ENCODE measurements around the gene SPECC1L.

The SPECC1L gene

DNA sequence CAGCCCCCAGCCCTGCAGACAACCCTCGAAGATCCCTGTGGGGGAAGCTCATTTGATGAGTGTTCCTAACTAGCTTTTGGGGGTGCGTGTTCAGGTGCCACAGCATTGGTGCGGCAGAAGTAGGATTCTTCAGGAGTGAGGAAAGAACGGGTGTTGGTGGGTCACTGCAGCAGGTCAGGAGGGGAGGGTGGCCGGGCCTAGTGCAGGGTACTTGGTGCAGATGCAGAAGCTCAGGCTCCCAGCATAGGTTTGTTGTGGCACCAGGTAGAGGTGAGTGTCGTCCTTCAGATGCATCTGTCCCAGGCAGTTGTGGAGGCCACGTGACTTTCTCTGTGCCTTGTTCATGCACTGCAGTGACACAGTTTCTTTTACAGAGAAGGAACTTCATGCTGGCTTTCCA lies 141.6 kb downstream of the SPECC1L start:
- DNase-seq, result no peak
- TF ChIP-seq POLR2A (IDR thresholded peaks at IDR 0.05; ENCODE audit: low read length) (no peak), GATA1 (IDR thresholded peaks at IDR 0.05; ENCODE audit: low read depth, low read length) (no peak)

DNA sequence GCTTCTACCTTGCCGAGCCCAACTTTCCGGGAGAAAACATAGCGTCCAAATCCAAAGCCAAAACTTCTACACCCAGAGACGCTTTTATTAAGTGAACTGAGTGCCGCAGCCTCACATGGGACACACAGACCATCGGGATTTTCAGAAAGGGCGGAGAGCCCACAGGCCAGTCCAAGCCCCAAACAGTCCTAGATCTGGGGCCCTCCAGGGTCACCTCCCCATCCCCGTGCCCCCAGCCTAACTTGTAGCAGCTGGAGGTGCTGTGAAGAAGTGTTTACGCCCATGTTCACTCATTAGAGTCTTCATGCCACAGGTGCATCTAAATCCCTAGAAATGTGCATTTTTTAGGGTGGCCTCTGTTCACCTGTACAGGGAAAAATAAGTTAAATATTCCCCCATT lies 142.6 kb downstream of the SPECC1L start:
- DNase-seq, result no peak
- TF ChIP-seq GATA1 (IDR thresholded peaks at IDR 0.05; ENCODE audit: low read depth, low read length) (no peak), POLR2A (IDR thresholded peaks at IDR 0.05; ENCODE audit: low read length) (no peak)

DNA sequence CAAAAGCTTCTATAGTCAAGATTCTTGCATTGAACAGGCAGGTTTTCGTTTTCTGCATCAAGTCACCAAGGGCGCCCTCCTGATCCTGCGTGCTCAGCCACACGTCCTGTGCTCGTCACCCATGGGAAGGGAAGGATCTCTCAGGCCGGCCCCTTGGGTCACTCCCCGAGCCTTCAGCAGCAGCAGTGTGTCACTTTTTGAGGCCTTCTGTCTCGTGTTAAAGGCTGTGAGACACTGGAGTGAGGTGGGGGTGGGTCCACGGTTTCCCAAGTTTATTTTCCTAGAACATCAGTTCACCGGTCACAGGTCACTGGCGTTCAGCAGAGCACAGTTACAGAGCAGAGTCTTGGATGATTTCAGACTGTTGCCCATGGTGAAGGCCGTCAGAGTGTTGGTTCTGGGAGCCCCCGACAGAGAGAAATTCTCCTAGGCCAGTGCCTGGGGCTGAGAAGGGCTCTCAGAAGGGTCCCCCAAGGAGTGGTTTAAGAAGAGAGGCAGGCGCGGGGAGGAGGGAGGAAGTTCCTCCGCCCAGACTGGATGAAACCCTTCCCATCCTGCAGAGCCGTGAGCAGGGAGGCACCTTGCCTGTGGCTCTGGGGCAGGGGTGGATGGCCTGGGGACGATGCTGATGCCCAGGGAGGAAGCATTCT lies 143.2 kb downstream of the SPECC1L start:
- DNase-seq, result no peak
- TF ChIP-seq GATA1 (IDR thresholded peaks at IDR 0.05; ENCODE audit: low read depth, low read length) (no peak), POLR2A (IDR thresholded peaks at IDR 0.05; ENCODE audit: low read length) (no peak)

DNA sequence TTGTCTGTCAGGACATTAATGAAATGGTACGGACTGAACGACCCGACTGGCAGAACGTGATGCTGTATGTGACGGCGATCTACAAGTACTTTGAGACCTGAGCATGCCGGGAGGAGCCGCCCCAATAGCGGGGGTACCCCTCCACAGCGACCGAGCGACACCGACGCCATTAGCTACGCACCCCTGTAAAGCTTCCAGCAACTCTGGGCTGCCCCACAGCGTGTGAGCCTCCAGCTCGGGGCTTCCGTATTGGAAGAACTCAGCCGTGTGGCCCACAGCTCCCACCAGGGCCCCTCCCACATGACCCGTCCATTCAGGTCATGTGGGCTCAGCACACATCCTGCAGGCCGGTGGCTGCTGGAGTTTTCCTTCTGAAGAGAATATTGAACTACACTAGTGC lies 143.9 kb downstream of the SPECC1L start:
- no peak for DNase-seq
- no peak for TF ChIP-seq GATA1 (IDR thresholded peaks at IDR 0.05; ENCODE audit: low read depth, low read length)
- no peak for TF ChIP-seq POLR2A (IDR thresholded peaks at IDR 0.05; ENCODE audit: low read length)

DNA sequence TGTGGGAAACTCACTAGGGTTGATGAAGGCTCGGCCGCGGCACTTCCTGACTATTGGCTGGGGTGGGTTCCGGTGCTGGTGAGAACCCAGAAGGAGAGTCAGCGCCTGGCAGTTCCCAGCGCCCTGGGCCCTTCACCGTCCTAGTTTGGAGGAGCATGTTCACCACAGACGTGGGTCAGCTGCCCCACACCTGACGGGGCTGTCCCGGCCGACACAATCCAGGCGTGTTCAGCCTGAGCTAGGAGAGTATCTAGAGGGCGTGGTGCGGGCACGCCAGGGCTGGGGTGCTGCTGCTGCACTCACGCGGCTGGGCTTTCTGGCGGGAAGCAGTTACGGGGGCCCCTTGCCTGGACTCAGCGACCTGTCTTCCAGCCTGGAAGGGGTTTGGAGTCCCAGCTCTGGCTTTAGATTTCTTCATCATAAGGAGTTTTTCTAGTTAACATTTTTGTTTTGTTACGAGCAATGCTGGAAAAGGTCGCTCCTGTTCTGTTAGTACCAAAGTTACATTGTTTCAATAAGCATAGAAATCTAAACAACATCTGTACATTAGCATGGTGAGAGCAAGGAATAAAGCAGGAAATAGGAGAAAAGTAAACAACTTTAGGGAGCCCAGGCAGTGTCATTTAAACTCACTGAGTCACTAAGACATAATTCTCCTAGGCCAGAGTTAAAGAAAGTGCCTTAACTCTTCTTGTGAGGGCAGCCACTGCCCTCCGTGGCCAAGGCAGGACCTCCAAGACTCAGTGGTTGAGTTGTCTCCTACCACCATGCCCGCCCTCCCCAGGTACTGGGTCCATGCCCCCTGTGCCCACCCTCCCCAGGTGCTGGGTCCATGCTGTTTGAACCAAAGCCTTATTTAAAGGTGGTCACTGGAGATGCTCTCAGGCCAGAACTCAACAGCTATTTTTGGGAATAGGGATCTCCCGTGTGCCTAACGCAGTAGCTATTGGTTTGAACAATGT lies 144.6 kb downstream of the SPECC1L start:
- no peak for TF ChIP-seq GATA1 (IDR thresholded peaks at IDR 0.05; ENCODE audit: low read depth, low read length)
- no peak for TF ChIP-seq POLR2A (IDR thresholded peaks at IDR 0.05; ENCODE audit: low read length)
- no peak for DNase-seq

DNA sequence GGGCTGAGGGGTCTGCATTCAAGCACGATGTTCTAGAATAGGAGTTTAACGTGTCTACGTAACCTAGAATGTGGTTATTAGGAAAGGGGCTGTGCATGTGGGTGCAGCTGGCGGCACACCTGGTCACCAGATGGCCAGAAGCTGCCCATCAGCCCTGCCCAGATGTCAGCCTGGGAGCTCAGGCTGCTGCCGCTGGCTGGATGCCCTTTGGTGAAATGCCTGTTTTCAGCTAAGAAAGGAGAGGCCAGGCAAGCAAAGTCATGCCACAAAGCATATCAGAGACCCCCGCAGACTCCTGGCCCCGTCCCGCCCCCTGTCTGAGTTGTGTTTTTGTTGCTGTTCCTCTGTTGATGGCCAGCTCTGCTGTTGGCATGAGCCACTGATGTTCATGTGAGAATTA lies 145.5 kb downstream of the SPECC1L start:
- DNase-seq, result no peak
- TF ChIP-seq GATA1 (IDR thresholded peaks at IDR 0.05; ENCODE audit: low read depth, low read length), result no peak
- no peak for TF ChIP-seq POLR2A (IDR thresholded peaks at IDR 0.05; ENCODE audit: low read length)

DNA sequence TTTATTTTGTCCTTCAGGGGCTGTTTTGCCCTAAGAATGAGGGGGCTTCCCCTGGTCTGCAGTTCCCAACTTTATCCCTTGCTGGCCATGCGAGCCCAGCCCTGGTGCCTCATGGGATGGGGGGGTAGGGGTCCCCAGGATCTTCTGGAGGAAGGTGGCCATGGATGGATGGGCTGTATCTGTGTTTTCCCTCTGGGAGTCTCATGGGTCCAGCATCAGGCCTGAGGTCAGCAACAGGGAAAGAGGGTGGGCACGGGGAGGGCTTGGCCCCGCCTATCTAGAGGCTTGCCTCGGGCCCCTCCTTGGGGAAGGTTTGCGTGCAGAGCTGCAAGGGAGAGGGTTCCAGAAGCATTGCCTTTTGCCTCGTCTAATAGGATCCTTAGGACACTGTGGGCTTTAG lies 146.0 kb downstream of the SPECC1L start:
- DNase-seq, result no peak
- TF ChIP-seq POLR2A (IDR thresholded peaks at IDR 0.05; ENCODE audit: low read length) (no peak), GATA1 (IDR thresholded peaks at IDR 0.05; ENCODE audit: low read depth, low read length) (no peak)

DNA sequence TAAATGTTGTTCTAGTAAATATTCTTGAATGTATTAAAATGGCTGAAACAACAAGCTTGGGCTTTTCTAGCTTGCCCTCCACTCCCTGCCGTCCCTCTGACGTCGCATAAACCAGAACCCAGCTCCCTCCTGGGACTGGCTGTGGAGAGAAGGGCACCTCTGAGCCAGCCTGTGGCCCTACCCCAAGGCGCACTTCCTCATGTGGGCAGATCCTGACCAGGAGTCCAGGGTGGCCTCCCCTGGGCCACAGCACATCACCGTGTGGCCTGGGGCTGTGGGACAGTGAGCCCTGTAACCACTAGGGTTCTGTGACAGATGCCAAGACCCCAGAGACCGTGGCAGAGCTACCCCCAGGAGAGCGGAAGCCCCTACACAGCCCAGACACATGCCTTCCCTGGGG lies 146.6 kb downstream of the SPECC1L start:
- DNase-seq, result no peak
- no peak for TF ChIP-seq GATA1 (IDR thresholded peaks at IDR 0.05; ENCODE audit: low read depth, low read length)

DNA sequence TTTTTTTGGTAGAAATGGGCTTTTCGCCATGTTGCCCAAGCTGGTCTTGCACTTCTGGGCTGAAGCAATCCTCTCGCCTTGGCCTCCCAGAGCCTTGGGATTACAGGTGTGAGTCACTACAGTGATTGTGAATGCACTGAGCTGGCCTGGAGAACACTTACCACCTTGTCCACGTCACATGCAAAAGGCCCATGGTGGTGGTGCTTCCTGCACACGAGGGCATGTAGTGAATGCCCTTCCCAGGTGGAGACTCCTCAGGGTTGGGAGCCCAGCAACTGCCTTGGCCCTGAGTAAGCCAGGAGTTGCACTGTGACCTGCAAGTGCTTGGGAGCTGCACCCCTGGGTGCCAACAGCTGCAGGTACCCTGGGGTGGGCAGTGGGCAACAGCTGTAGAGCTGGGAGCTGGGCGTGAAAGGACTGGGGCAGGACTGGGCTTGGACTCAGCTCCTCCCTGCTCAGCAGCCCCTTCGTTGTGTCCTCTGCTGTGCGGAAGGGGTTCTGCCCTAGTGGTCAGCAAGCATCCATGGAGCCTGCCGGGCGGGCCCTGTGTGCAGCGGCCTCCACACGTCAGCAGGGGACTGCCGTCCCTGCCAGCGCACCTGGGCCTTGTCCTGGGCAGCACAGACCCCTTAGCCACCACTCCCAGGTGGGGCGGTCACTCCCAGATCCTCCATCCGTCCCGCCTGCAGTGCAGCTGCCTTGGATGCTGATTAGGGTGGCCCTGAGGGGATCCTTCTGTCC lies 147.4 kb downstream of the SPECC1L start:
- no peak for TF ChIP-seq GATA1 (IDR thresholded peaks at IDR 0.05; ENCODE audit: low read depth, low read length)
- no peak for TF ChIP-seq POLR2A (IDR thresholded peaks at IDR 0.05; ENCODE audit: low read length)

DNA sequence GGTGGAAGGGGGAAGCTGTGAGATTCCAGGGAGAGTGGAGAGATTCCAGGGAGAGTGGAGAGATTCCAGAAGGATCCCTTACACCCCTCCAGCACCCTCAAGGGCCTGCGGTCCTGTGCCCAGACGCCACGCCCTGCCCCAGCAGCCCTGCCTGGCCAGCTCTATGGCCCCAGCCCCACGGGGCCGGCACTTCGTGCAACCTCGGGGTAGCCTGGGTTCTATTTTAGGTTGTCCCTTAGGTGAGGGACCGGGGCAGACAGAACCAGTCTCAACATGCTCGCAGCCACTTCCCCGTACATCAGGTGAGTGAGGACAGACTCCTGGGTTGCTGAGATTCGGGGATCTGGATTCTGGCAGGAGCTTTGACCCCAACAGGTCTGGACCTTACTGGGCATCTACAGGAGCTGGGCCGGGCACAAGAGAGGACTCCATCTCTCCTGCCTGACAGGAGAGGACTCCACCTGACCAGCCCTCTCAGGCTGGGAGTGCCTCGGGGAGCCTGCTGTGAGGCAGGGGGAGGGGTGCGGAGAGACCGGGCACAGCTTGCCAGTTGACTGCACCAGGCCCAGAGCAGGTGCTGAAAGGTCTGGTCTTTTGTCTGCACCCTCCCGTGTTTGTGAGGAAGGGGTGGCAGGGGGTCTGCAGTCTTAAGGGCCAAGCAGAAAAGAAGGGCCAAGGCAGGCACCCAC lies 148.3 kb downstream of the SPECC1L start:
- no peak for DNase-seq
- TF ChIP-seq GATA1 (IDR thresholded peaks at IDR 0.05; ENCODE audit: low read depth, low read length) (no peak), POLR2A (IDR thresholded peaks at IDR 0.05; ENCODE audit: low read length) (no peak)

More for the DNA sequence above, 147.4 kb downstream of the SPECC1L start:
- no peak for DNase-seq

DNA sequence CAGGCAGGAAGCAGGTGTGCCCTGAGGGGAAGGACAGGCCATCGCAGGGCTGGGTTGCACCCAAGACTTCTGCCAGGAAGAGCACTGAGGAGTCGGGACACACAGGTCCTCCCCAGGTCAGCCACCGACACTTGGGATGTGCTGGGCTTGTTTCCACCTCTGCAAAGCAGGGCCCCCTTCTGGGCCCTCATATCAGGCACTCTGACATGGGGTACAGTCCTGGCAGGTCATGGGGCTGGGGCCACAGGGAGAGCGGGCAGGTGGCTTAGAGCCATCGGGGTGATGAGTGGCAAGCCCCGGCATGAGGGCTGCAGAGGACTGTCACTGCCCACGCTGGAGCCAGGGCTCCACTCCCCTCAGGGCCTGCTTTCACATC lies 148.8 kb downstream of the SPECC1L start:
- no peak for TF ChIP-seq GATA1 (IDR thresholded peaks at IDR 0.05; ENCODE audit: low read depth, low read length)
- no peak for TF ChIP-seq POLR2A (IDR thresholded peaks at IDR 0.05; ENCODE audit: low read length)
- DNase-seq, result no peak

DNA sequence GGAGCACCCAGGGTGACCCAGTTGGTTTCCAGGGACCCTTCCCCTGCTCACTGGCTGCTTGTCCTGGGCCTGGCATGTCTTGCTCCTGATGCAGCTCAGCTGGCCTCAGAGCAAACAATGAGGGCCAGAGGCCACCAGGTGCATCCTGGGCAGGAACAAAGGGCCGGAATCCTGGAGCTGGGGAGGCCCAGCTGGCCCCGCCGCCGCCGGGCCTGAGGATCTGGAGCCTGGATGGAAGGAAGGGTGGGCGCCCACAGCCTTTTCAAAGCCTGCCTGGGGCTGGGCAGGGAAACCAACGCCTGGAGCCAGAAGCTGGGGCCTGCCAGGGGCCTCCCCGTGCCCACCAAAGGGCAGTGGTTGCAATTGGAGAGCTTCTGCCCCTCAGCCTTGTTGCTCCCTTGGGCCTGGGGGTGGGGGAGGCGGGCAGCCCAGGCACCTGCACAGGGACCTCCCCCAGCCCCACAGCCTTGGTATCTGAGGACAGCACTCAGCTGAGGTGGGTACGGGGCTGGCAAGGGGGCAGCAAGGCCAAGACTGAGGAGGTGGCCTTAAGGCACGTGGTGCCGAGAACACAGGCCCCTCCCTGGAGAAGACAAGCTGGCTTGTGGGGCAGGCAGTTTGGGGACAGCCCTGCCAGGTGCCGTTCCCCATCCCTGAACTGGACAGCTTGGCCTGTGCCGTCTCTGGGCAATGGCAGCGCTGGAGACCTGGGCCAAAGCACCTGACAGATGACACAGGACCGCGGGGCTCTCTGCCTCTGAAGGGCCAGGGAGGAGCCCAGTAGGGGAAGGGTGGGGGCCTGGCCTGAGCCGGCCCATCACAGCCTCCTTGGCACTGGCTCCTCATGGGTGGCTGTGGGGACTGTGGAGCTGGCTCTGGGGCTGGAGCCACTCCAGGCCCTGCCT lies 149.7 kb downstream of the SPECC1L start:
- TF ChIP-seq POLR2A (IDR thresholded peaks at IDR 0.05; ENCODE audit: low read length) (no peak), GATA1 (IDR thresholded peaks at IDR 0.05; ENCODE audit: low read depth, low read length) (no peak)
- DNase-seq, result no peak

DNA sequence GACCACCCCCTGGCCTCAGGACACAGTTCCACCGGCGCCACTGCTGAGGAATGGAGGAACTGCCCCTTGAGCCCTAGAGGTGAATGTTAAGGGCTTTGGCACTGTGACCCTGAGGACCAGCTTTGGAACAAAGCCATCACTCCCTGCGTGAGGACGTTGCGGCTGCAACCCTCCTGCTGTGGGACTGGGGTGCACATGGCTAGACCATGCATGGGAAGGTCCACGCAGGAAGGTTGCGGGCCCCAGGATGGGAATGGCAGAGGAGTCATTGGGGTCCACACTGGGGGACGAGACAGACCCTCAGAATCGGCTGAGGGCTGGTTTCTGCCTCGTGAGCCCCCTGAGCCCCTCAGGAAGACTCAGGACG lies 150.3 kb downstream of the SPECC1L start:
- TF ChIP-seq GATA1 (IDR thresholded peaks at IDR 0.05; ENCODE audit: low read depth, low read length), result no peak
- TF ChIP-seq POLR2A (IDR thresholded peaks at IDR 0.05; ENCODE audit: low read length), result no peak
- no peak for DNase-seq
